ENCODE results near the gene ZNF791. TPM values are rescaled to one million over a fixed set of nuclear protein-coding genes. Genes with fewer than 3 reads are reported as not detected.

ZNF791 gene
- total and polyA plus RNA-seq, 2 of the 13 experiments (the other 11 are each of a cell fraction or from before 2014, with no cell fraction given), result 12.8 to 17.4 TPM

DNA sequence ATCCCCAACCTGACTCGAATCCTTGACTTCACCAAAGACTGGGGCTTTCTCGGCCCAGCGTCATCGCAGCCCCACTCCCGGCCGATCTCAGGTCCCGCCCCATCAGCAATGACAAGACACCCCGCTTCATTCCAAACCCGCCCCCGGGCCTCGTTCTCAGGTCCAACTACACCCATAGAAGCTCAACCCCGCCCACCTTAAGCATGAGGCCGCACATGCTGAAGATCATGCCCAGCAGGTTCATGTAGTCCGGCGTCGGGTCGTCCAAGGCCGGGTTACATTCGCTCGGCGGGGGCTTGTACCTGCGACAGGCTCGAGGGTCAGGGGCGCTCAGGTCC lies 58.2 kb downstream of the ZNF791 start (continued):
- TF ChIP-seq, protein P1, sequence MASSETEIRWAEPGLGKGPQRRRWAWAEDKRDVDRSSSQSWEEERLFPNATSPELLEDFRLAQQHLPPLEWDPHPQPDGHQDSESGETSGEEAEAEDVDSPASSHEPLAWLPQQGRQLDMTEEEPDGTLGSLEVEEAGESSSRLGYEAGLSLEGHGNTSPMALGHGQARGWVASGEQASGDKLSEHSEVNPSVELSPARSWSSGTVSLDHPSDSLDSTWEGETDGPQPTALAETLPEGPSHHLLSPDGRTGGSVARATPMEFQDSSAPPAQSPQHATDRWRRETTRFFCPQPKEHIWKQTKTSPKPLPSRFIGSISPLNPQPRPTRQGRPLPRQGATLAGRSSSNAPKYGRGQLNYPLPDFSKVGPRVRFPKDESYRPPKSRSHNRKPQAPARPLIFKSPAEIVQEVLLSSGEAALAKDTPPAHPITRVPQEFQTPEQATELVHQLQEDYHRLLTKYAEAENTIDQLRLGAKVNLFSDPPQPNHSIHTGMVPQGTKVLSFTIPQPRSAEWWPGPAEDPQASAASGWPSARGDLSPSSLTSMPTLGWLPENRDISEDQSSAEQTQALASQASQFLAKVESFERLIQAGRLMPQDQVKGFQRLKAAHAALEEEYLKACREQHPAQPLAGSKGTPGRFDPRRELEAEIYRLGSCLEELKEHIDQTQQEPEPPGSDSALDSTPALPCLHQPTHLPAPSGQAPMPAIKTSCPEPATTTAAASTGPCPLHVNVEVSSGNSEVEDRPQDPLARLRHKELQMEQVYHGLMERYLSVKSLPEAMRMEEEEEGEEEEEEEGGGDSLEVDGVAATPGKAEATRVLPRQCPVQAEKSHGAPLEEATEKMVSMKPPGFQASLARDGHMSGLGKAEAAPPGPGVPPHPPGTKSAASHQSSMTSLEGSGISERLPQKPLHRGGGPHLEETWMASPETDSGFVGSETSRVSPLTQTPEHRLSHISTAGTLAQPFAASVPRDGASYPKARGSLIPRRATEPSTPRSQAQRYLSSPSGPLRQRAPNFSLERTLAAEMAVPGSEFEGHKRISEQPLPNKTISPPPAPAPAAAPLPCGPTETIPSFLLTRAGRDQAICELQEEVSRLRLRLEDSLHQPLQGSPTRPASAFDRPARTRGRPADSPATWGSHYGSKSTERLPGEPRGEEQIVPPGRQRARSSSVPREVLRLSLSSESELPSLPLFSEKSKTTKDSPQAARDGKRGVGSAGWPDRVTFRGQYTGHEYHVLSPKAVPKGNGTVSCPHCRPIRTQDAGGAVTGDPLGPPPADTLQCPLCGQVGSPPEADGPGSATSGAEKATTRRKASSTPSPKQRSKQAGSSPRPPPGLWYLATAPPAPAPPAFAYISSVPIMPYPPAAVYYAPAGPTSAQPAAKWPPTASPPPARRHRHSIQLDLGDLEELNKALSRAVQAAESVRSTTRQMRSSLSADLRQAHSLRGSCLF (CRISPR knock-in tag; IDR thresholded peaks at IDR 0.05; ENCODE audit: borderline replicate concordance), result no peak
- 0 out of 2 replicates have a peak, but pooled peaks have one; percentile 72 for TF ChIP-seq ZBTB7A (CRISPR knock-in tag; IDR thresholded peaks at IDR 0.05)
- TF ChIP-seq ZNF761 (CRISPR knock-in tag; conservative IDR thresholded peaks at IDR 0.05), result 0 out of 2 replicates have a peak, but pooled peaks have one; percentile 25
- TF ChIP-seq, protein P2, sequence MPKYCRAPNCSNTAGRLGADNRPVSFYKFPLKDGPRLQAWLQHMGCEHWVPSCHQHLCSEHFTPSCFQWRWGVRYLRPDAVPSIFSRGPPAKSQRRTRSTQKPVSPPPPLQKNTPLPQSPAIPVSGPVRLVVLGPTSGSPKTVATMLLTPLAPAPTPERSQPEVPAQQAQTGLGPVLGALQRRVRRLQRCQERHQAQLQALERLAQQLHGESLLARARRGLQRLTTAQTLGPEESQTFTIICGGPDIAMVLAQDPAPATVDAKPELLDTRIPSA (CRISPR knock-in tag; IDR thresholded peaks at IDR 0.05; ENCODE audit: borderline replicate concordance), result no peak
- no peak for TF ChIP-seq SOX6 (IDR thresholded peaks at IDR 0.05)
- TF ChIP-seq SOX6 (CRISPR knock-in tag; IDR thresholded peaks at IDR 0.05), result no peak
- TF ChIP-seq, protein P3, sequence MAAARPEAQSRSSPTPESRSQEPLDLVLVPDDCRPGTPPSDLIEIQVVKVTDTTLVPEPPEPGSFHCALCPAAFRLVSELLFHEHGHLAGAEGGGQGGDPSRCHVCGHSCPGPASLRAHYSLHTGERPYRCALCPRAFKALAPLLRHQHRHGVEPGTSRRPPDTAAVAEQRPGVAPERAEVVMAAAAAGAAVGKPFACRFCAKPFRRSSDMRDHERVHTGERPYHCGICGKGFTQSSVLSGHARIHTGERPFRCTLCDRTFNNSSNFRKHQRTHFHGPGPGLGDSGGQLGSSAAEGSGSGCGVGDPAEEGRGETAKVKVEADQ (CRISPR knock-in tag; IDR thresholded peaks at IDR 0.05; ENCODE audit: borderline replicate concordance), result no peak
- no peak for TF ChIP-seq NFE2L1 (CRISPR knock-in tag; IDR thresholded peaks at IDR 0.05; ENCODE audit: borderline replicate concordance)
- TF ChIP-seq, protein P4, sequence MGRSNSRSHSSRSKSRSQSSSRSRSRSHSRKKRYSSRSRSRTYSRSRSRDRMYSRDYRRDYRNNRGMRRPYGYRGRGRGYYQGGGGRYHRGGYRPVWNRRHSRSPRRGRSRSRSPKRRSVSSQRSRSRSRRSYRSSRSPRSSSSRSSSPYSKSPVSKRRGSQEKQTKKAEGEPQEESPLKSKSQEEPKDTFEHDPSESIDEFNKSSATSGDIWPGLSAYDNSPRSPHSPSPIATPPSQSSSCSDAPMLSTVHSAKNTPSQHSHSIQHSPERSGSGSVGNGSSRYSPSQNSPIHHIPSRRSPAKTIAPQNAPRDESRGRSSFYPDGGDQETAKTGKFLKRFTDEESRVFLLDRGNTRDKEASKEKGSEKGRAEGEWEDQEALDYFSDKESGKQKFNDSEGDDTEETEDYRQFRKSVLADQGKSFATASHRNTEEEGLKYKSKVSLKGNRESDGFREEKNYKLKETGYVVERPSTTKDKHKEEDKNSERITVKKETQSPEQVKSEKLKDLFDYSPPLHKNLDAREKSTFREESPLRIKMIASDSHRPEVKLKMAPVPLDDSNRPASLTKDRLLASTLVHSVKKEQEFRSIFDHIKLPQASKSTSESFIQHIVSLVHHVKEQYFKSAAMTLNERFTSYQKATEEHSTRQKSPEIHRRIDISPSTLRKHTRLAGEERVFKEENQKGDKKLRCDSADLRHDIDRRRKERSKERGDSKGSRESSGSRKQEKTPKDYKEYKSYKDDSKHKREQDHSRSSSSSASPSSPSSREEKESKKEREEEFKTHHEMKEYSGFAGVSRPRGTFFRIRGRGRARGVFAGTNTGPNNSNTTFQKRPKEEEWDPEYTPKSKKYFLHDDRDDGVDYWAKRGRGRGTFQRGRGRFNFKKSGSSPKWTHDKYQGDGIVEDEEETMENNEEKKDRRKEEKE (IDR thresholded peaks at IDR 0.05), result no peak
- TF ChIP-seq ZMAT3 (CRISPR knock-in tag; conservative IDR thresholded peaks at IDR 0.05), result no peak
- TF ChIP-seq KDM5B (CRISPR knock-in tag; IDR thresholded peaks at IDR 0.05; ENCODE audit: borderline replicate concordance), result 0 out of 2 replicates have a peak, but pooled peaks have one; percentile 53
- no peak for TF ChIP-seq ZNF720 (CRISPR knock-in tag; IDR thresholded peaks at IDR 0.05)
- no peak for TF ChIP-seq ETV5 (CRISPR knock-in tag; IDR thresholded peaks at IDR 0.05; ENCODE audit: borderline replicate concordance)
- no peak for TF ChIP-seq POLR2A (IDR thresholded peaks at IDR 0.05; ENCODE audit: insufficient read depth in 1 of 2, low read depth in 2 of 2, low read length in 2 of 2)
- peak; percentile 62; the same call in 1 of the 2 replicates for TF ChIP-seq MYC (CRISPR knock-in tag; IDR thresholded peaks at IDR 0.05; ENCODE audit: borderline replicate concordance)
- TF ChIP-seq, protein P5, sequence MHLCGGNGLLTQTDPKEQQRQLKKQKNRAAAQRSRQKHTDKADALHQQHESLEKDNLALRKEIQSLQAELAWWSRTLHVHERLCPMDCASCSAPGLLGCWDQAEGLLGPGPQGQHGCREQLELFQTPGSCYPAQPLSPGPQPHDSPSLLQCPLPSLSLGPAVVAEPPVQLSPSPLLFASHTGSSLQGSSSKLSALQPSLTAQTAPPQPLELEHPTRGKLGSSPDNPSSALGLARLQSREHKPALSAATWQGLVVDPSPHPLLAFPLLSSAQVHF (CRISPR knock-in tag; IDR thresholded peaks at IDR 0.05), result 0 out of 2 replicates have a peak, but pooled peaks have one; percentile 4
- peak; percentile 69; the same call in 1 of the 2 replicates for TF ChIP-seq NRL (CRISPR knock-in tag; IDR thresholded peaks at IDR 0.05; ENCODE audit: borderline replicate concordance)
- no peak for TF ChIP-seq ZNF614 (CRISPR knock-in tag; IDR thresholded peaks at IDR 0.05; ENCODE audit: borderline replicate concordance)
- peak; percentile 16 for TF ChIP-seq CBX1 (IDR thresholded peaks at IDR 0.05; ENCODE audit: low read depth)
- no peak for TF ChIP-seq POLR2AphosphoS2 (IDR thresholded peaks at IDR 0.05; ENCODE audit: low read depth, low read length)
- TF ChIP-seq ZNF572 (CRISPR knock-in tag; IDR thresholded peaks at IDR 0.05), result no peak
- no peak for TF ChIP-seq ELF4 (CRISPR knock-in tag; IDR thresholded peaks at IDR 0.05; ENCODE audit: borderline replicate concordance)
